GM19193 (cell line): ENCODE data around the gene ZFX.

Source experiments
- POLR2A ChIP-seq: IDR thresholded peaks from 4 replicates; pipeline ENCODE4 v1.6.1; 2011; ENCODE audit not compliant: insufficient read depth, insufficient read length; ENCODE audit errors: extremely low read depth

Gene ZFX

GRCh38 chrX:24208496-24209240 is 59.1 kb downstream of the ZFX start:
- no peak for TF ChIP-seq POLR2A

GRCh38 chrX:24210190-24210589 is 60.7 kb downstream of the ZFX start:
- TF ChIP-seq POLR2A = no peak

- TF ChIP-seq POLR2A = no peak
Measured at GRCh38 chrX:24214568-24214967, 65.0 kb downstream of the ZFX start.

- no peak for TF ChIP-seq POLR2A
Measured at GRCh38 chrX:24215272-24215671, 65.7 kb downstream of the ZFX start.

GRCh38 chrX:24216037-24216436 is 66.5 kb downstream of the ZFX start:
- no peak for TF ChIP-seq POLR2A

- no peak for TF ChIP-seq POLR2A
Measured at GRCh38 chrX:24216827-24217226, 67.3 kb downstream of the ZFX start.

- TF ChIP-seq POLR2A = no peak
Measured at GRCh38 chrX:24219320-24219719, 69.8 kb downstream of the ZFX start.

GRCh38 chrX:24221872-24222271 is 72.3 kb downstream of the ZFX start:
- no peak for TF ChIP-seq POLR2A

- no peak for TF ChIP-seq POLR2A
Measured at GRCh38 chrX:24225265-24225664, 75.7 kb downstream of the ZFX start.

GRCh38 chrX:24226176-24226575 is 76.6 kb downstream of the ZFX start:
- TF ChIP-seq POLR2A = no peak

GRCh38 chrX:24228596-24228995 is 79.1 kb downstream of the ZFX start:
- no peak for TF ChIP-seq POLR2A

- no peak for TF ChIP-seq POLR2A
Measured at GRCh38 chrX:24229400-24229879, 79.9 kb downstream of the ZFX start.

- TF ChIP-seq POLR2A = no peak
Measured at GRCh38 chrX:24229976-24230375, 80.4 kb downstream of the ZFX start.

GRCh38 chrX:24231131-24231540 is 81.6 kb downstream of the ZFX start:
- TF ChIP-seq POLR2A = no peak

GRCh38 chrX:24231641-24232179 is 82.2 kb downstream of the ZFX start:
- no peak for TF ChIP-seq POLR2A

- no peak for TF ChIP-seq POLR2A
Measured at GRCh38 chrX:24232796-24233195, 83.3 kb downstream of the ZFX start.
